ENCODE data around the gene PPIL3. TPM values are rescaled to one million over a fixed set of nuclear protein-coding genes. Genes with fewer than 3 reads are reported as not detected.

Gene PPIL3
- total RNA-seq, 1 experiment from 2014 or later: 48.3 TPM

DNA sequence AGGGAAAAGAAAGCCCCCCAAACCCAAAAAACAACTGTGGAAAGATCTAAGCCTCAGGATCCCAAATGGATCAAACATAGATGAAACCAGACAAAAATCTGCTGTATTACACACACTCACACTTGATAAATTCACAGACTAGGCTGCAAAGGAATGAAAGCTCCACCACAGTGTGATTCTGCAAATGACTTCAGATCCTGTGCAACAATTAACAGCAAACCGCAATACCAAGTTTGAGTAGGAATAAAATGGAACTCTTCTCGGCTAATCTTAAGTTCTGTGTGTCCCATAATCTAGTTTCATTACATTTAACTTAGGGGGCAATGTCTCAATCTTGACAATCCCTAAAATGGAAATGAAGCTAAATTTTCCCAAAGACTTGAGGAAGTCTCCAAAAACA lies 36.3 kb downstream of the PPIL3 start:
- CTCF ChIA-PET: no interaction called here
- H3K9me3 ChIP-seq (ENCODE audit: low read depth, low read length, poor library complexity, severe bottlenecking): no peaks in the 10 kb centered on the region
- H3K27me3 ChIP-seq (replicated peaks; ENCODE audit: insufficient read depth, low read depth, low read length, poor library complexity): no peaks in the 10 kb centered on the region
- TF ChIP-seq, protein P1, sequence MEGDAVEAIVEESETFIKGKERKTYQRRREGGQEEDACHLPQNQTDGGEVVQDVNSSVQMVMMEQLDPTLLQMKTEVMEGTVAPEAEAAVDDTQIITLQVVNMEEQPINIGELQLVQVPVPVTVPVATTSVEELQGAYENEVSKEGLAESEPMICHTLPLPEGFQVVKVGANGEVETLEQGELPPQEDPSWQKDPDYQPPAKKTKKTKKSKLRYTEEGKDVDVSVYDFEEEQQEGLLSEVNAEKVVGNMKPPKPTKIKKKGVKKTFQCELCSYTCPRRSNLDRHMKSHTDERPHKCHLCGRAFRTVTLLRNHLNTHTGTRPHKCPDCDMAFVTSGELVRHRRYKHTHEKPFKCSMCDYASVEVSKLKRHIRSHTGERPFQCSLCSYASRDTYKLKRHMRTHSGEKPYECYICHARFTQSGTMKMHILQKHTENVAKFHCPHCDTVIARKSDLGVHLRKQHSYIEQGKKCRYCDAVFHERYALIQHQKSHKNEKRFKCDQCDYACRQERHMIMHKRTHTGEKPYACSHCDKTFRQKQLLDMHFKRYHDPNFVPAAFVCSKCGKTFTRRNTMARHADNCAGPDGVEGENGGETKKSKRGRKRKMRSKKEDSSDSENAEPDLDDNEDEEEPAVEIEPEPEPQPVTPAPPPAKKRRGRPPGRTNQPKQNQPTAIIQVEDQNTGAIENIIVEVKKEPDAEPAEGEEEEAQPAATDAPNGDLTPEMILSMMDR (conservative IDR thresholded peaks at IDR 0.05; ENCODE audit: low read depth, low read length): no peak
- TF ChIP-seq EZH2 (IDR thresholded peaks at IDR 0.05; ENCODE audit: borderline replicate concordance, low read depth, low read length, poor library complexity, severe bottlenecking): no peak
- H3K36me3 ChIP-seq (ENCODE audit: insufficient read depth, low read length, poor library complexity, severe bottlenecking): peaks cover 67% of the 10 kb centered on the region
- H3K27ac ChIP-seq (ENCODE audit: low read depth, low read length, poor library complexity, severe bottlenecking): no peak overlapping the region
- no peak overlapping the region for H3K4me3 ChIP-seq (ENCODE audit: low read depth, low read length, poor library complexity, severe bottlenecking)
- no peak for DNase-seq (ENCODE audit: low spot score)
- H3K4me1 ChIP-seq (ENCODE audit: insufficient read depth, low read length, poor library complexity, severe bottlenecking): no peaks in the 10 kb centered on the region
- POLR2A ChIA-PET (ENCODE audit: low non-redundant PET): no interaction called here
- intact Hi-C loops (cut with micrococcal nuclease; ENCODE audit: unreplicated experiment): no loop called here
- BruUV-seq (replicated peaks): no TSS peak

DNA sequence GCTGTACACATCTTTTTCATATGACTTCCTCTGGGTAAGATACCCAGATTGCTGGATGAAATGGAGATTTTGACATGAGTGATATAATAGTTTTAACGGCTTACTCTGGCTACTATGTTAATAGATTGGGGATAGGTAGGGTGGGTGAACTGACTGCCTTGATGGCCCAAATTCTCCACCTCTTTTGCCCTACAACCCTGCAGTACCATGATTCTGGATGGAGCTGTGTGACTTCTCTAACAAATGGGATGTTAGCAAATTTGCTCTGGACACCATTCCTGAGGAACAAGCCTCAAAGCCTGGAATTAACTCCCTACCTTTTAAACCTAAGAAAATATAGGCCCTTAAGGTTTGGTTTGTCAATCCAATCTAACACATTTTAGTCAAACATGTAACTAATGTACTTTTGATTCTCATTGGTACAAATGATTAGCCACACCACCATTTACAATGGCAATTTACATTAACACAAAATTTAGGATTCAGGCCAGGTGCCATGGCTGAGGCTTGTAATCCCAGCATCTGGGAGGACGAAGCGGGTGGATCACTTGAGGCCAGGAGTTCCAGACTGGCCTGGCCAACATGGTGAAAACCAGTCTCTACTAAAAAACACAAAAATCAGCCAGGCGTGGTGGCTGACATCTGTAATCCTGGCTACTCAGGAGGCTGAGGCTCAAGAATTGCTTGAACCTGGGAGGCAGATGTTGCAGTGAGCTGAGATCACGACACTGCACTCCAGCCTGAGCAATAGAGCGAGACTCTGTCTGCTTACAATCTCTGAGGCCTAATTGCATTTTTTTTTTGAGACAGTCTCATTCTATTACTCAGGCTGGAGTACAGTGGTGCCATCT lies 37.3 kb downstream of the PPIL3 start:
- TF ChIP-seq, protein P1 (conservative IDR thresholded peaks at IDR 0.05; ENCODE audit: low read depth, low read length): no peak
- ChIA-PET POLR2A (ENCODE audit: low non-redundant PET) (no interaction called here), CTCF (no interaction called here)
- Histone ChIP-seq H3K36me3 (ENCODE audit: insufficient read depth, low read length, poor library complexity, severe bottlenecking) (peaks cover 57% of the 10 kb centered on the region), H3K27ac (ENCODE audit: low read depth, low read length, poor library complexity, severe bottlenecking) (no peak overlapping the region), H3K4me1 (ENCODE audit: insufficient read depth, low read length, poor library complexity, severe bottlenecking) (no peaks in the 10 kb centered on the region), H3K4me3 (ENCODE audit: low read depth, low read length, poor library complexity, severe bottlenecking) (no peak overlapping the region), H3K9me3 (ENCODE audit: low read depth, low read length, poor library complexity, severe bottlenecking) (no peaks in the 10 kb centered on the region), H3K27me3 (replicated peaks; ENCODE audit: insufficient read depth, low read depth, low read length, poor library complexity) (no peaks in the 10 kb centered on the region)
- no peak for DNase-seq (ENCODE audit: low spot score)
- intact Hi-C loops (cut with micrococcal nuclease; ENCODE audit: unreplicated experiment): no loop called here
- BruUV-seq (replicated peaks): no TSS peak

DNA sequence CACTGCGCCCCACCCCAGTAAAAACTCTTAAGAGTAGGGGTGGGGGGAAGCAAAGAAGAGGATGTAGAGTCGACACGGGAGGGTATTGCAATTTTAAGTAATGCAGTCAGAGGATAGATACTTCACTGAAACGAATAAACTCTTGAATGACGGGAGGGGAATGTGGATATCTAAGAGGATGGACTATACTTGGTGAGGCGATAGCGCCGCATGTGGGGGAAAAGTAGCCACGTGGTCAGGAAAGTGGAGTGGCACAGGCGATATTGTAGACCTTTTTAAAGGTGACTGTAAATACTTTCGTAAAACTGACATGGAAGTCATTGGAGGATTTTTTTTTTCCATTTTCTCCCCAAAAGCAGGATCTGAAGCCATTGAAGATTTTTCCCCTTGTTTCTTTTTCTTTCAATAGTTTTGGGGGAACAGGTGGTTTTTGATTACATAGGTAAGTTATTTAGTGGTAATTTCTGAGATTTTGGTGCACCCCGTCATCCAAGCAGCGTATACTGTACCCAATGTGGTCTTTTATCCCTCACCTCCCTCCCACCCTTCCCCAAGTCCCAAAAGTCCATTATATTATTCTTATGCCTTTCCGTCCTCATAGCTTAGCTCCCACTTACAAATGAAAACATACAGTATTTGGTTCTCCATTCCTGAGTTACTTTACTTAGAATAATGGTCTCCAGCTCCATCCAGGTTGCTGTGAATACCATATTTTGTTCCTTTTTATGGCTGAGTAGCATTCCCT lies 38.2 kb downstream of the PPIL3 start:
- ChIA-PET POLR2A (ENCODE audit: low non-redundant PET) (interaction anchor here (0.6 kb wide), 1 partner anchor 39 kb away, joined by 3 read pairs; no protein-coding TSS in a partner anchor), CTCF (no interaction called here)
- Histone ChIP-seq H3K27ac (ENCODE audit: low read depth, low read length, poor library complexity, severe bottlenecking) (no peak overlapping the region), H3K27me3 (replicated peaks; ENCODE audit: insufficient read depth, low read depth, low read length, poor library complexity) (no peaks in the 10 kb centered on the region), H3K36me3 (ENCODE audit: insufficient read depth, low read length, poor library complexity, severe bottlenecking) (peaks cover 48% of the 10 kb centered on the region), H3K4me1 (ENCODE audit: insufficient read depth, low read length, poor library complexity, severe bottlenecking) (no peaks in the 10 kb centered on the region), H3K9me3 (ENCODE audit: low read depth, low read length, poor library complexity, severe bottlenecking) (no peaks in the 10 kb centered on the region), H3K4me3 (ENCODE audit: low read depth, low read length, poor library complexity, severe bottlenecking) (no peak overlapping the region)
- intact Hi-C loops (cut with micrococcal nuclease; ENCODE audit: unreplicated experiment): no loop called here
- TF ChIP-seq, protein P1 (conservative IDR thresholded peaks at IDR 0.05; ENCODE audit: low read depth, low read length): no peak
- TF ChIP-seq EZH2 (IDR thresholded peaks at IDR 0.05; ENCODE audit: borderline replicate concordance, low read depth, low read length, poor library complexity, severe bottlenecking): no peak
- DNase-seq (ENCODE audit: low spot score): no peak
- no TSS peak for BruUV-seq (replicated peaks)

Data from A673 (cell line).